DMS153 treated with DMSO at 0.1 percent for 48 hours (cell line): ENCODE results near the gene ZNF385A.
"Not testable (repeated sequence)": the region's sequence is repeated elsewhere in the genome, so short reads cannot be mapped to it uniquely, and the experiment has no call there.

Experiments used
- DNase-seq: peaks from one replicate; lab custom pipeline; 2025; ENCODE audit not compliant: unreplicated experiment; lab: John Stamatoyannopoulos, UW

The ZNF385A gene

GRCh38 chr12:54330442-54330841 is 54.1 kb downstream of the ZNF385A start:
- DNase-seq, result no peak

- no peak for DNase-seq
Measured at GRCh38 chr12:54329759-54330158, 54.8 kb downstream of the ZNF385A start.

- no peak for DNase-seq
Measured at GRCh38 chr12:54328595-54329337, 55.8 kb downstream of the ZNF385A start.

GRCh38 chr12:54325442-54326109 is 59.0 kb downstream of the ZNF385A start:
- not testable (repeated sequence) for DNase-seq

- peak; percentile 100 for DNase-seq
Measured at GRCh38 chr12:54324617-54325441, 59.7 kb downstream of the ZNF385A start, which contains the start of gene COPZ1. Gene COPZ1 (plus strand): TSS chr12:54325131. CDS start chr12:54325164, 33 bp downstream.

- no peak for DNase-seq
Measured at GRCh38 chr12:54321363-54321762, 63.2 kb downstream of the ZNF385A start.
